GM19193 (cell line): ENCODE data around the gene CTDP1.

Experiments
- POLR2A ChIP-seq: IDR thresholded peaks from 4 replicates; pipeline ENCODE4 v1.6.1; 2011; ENCODE audit not compliant: insufficient read depth, insufficient read length; ENCODE audit errors: extremely low read depth

The CTDP1 gene

DNA sequence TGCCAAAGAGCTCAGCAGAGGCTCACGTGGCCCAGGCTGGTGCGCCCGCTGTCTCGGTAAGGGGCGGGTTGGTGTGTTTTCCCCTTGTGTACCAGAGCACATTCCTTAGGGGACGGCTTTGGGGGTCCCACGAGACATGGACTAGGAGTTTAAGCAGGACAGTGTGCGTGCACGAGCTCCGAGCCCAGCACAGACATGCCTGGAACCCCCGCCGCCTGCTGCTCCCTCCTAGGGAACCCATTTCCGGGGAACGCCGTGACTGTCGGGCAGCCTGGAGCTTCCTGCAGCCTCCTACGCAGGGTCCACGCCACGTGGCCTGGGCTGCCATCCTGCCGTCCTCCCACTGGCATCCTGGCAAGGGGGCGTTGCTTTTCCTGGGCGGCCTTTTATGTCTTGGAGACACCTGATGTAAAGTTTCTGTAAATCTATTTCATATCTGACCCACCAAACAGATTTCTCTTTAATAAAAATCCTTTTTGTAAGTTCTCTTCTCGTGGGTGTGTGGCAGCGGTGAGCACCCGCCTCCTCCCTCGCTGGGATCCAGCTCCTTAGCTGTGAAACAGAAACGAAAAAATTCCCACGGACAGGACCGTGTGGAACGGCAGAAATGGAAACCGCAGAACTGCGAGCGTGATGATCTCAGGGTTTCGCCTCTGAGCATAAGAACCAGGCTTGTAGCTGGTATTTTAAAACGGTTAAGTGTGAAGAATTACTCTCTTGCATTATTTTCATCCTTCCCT is 74.6 kb downstream of the CTDP1 start:
- no peak for TF ChIP-seq POLR2A

DNA sequence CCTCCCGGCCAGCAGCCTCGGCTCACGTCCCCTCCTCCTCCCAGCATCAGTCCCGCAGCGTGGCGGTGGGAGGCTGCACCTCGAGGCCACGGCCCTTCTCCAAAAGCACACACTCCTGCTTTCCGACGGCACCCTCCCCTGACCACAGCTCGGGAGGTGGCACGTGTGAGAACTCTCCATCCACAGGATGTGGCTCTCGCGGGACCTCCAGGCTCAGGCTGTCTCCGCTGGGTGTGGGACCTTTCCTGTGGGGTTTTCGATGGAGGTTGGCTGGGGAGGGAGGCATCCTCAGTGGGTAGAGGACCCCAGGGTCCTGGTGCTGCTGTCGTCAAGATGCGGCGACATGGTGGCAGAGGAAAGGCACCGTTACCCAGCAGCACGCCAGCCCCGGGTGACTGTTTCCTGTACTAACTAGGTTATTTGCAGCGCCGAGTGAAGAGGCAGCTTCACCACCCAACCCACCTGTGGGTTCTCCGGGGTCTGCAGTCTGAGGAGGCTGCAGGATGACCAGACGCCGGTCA is 75.3 kb downstream of the CTDP1 start:
- no peak for TF ChIP-seq POLR2A

DNA sequence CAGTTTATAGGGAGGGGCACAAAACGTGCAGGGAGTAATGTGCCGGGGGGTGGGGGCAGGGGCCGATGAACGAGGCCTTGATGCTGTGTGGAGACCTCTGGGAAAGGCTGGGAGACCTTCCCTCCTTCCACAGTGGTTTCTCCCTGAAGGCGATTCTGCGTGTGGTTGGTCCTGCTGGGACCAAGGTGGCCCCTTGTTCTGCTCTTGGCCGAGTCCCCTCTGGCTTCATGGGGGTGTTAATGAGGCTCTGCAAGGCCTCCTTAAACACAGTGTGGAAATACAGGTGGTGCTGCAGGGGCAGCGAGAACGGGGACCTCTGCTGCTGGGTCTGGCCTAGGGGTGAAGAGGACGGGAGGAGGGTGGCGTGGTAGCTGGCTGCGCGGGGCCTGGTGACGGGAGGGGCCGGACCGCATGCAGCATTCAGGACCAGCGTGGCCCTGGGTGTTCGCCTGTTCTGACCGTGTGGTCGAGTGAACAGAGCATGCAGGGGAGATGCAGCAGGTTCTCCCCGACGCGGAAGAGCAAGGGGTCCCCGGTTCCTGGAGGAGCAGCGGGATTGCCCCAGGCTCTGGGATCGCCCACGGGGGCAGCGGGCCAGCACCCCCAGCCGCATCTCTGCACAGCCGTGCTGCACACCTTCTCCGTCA is 76.0 kb downstream of the CTDP1 start:
- TF ChIP-seq POLR2A: no peak

DNA sequence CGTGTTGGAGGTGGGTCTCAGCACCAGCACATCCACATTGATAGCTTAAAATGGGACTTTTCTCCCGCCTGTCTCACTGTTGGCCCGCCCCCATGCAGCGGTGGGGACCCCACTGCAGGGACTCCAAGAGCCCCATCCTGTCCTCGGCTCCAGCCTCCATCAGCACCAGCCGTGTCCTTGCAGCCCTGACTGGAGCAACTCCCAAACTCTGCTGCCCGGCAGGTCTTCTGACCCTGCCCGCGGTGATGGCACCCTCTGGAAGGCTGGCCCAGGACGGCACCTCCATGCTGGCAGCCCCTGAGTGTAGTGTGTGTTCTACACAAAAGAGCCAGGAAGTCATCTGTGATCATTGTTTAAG is 76.5 kb downstream of the CTDP1 start:
- no peak for TF ChIP-seq POLR2A

DNA sequence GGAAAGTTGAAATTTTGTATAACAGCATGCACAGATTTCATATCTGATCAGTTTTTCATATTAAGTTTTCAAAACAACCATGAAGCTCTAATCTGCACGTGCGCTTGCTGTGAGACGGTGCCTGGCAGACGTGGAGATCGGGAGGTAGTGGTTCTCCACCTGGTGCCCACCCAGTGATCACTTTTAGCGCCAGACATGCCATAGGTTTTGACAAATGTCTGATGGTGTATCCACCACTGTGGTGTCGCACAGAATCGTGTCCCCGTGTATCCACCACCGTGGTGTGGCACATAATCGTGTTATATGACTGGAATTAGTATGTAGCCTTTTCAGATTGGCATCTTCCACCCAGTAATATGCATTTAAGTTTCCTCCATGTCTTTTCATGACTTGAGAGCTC is 77.2 kb downstream of the CTDP1 start:
- no peak for TF ChIP-seq POLR2A

DNA sequence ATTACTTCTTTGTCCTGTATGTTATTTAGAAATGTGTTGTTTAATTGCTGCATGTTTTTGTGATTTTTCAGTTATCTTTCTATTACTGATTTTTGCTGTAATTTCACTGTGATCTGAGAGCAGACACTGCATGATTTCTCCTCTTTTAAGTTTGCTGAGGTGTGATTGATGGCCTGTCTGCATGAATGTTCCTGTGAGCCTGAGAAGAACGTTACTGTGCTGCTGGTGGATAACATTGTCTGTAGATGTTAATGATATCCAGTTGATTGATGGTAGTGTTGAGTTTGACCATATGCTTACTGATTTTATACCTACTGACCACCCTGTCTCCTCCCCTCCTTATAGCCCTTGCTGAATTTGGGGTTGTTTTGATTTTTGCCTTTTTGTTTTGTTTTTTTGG is 80.7 kb downstream of the CTDP1 start:
- TF ChIP-seq POLR2A: no peak

DNA sequence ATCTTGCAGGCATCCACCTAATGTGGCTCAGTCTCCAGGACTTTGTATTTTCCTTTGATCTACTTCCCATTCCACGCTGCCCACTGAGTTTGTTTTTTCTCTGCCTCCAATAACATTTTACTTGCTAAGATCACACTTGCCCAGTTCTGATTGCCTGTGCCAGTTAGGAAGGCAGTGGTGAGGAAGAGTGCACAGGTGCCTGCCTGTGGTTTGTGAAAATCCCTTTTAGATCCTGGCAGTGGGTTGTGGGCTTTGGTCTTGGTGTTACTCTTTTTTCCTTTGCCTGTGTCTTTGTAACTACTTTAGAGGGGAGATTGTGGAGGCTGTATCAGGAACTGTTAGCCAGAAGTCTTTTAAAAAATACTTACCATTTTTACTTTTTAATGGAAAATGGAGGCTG is 81.3 kb downstream of the CTDP1 start:
- TF ChIP-seq POLR2A: no peak

DNA sequence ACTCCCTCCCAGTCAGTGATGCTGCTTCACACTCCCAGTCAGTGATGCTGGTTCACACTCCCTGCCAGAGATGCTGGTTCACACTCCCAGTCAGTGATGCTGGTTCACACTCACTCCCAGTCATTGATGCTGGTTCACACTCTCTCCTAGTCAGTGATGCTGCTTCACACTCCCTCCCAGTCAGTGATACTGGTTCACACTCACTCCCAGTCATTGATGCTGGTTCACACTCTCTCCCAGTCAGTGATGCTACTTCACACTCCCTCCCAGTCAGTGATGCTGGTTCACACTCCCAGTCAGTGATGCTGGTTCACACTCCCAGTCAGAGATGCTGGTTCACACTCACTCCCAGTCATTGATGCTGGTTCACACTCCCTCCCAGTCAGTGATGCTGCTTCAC is 83.8 kb downstream of the CTDP1 start:
- TF ChIP-seq POLR2A: no peak

DNA sequence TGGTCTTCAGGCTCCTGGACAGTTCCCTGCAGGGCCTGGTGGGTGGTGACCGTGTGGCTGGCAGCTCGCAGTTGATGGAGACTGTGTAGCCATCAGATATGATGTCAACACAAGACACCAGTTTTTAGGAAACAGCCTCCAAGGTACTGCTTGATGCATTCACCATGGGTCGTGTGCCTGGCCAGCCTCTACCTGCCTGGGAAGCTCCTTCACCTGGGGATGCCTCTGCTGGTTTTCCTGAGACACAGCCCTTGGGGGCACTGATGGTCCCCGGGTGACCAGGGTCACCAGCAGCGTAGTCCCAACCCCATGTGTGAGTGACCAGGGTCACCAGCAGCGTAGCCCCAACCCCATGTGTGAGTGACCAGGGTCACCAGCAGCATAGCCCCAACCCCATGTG is 84.5 kb downstream of the CTDP1 start:
- TF ChIP-seq POLR2A: no peak

DNA sequence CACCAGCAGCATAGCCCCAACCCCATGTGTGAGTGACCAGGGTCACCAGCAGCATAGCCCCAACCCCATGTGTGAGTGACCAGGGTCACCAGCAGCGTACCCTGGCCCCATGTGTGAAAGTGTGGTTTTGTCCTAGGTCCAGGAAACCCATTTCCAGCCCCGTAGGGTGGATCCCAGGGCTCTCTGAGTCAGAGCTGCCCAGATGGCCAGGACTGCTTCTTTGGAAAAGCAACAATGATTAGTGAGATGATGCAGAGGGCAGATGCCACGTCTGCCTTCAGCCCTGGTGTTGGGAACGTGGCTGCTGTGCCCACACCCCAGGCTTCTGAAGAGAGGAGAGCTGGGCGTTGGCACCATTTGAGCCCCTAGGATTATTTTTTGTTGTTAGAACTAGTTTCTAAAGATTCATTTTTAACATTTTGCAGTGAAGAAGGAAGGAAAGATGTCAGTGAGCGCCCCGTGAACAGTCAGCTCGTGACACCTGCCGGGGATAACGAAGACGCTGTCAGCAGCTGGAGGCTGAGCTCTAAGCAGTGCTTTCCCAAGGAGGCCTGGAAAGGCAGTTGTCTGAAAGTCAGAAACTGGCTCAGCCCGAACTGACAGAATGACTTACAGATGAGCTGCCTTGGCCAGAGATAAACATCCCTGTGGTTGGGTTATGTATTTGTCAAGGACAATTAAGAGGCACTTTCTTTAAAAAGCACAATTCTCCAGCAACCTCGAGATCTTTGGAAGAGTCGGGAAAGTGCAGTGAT is 86.1 kb downstream of the CTDP1 start:
- TF ChIP-seq POLR2A: no peak

DNA sequence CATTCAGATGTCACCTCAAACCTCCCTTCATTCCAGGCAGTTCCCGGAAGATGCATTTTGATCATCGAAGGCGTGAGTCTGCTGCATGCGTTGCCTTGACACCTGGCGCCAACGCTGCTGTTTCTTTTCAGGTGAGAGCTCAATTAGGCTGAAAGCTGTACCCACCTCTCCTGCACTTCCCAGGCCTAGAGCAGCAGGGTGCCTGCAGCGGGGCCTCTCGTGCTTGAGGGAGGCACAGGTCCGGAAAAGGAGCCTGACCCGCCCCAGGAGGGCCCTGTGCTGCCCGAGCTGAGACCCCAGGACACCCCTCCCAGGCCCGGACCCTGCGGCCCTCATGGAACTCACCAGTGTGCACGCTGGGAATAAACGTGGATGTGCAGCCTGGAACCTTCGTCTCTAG is 86.7 kb downstream of the CTDP1 start:
- TF ChIP-seq POLR2A: no peak

DNA sequence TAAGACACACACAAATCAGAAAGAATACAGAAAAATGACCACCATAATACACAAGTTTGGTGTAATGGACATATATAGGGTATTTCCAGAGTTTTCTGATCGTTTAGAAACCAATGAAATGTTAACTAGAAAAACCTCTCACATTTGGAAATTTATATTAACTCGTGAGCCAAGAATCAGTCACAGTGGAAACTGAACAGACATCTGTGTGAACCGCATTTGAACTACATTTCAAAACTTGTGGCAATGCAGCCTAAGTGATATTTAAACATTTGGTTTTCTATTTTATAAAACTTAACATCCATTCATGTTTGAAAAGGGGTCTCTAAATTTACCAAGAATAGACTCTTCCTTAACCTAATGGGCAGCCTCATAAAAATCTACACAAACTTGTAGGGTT is 89.1 kb downstream of the CTDP1 start:
- TF ChIP-seq POLR2A: no peak

DNA sequence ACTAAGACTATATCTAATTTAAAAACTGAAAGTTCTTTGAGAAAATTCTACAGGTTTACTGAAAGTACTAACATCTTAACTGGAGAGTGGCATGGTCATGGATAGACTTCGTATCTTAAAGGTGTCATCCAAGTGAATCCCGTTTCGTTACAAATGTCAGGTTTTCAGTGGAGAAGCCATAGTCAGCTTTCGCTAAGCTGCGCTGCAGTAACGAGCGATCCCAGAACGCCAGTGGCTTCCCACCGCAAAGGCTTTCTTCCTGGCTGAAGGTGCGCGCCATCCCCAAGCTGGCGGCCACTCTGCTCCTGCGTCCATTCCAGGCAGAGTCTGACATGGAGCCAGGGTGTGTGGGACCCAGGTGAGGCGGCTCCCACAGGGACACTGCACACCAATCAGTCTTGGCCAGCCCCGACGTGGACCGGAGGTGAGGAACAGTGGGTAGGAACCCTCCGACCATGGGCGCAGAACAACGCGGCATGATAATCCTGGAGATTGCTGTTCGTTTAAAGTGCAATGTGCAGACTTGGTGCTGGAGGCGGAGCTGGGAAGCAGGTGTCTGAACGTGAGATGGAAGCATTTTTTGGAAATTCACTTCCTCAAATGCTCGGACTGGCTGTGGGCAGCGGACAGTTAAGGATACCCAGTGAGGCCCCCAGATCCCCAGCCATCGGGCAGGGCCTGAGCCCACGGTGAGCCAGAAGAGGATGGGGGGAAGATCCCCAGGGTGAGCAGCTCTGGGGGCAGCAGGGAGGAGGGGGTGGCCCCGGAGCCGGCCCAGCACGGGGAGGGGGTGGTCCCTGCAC is 90.3 kb downstream of the CTDP1 start:
- no peak for TF ChIP-seq POLR2A

DNA sequence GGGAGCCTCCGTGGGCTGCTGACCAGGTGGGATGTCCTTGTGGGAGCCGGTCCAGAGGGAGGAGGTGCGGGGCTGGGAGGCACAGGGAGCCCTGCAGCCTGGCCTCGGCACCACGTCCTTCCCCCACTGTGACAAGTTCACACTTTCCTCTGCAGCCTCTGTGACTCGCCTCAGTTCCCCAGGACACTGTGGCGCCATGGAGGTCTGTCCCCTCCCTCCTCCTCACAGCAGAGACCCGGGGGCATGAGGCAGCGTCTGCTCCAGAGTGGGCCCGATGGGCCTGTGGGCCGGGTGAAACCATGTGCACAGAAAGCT is 90.9 kb downstream of the CTDP1 start:
- no peak for TF ChIP-seq POLR2A

DNA sequence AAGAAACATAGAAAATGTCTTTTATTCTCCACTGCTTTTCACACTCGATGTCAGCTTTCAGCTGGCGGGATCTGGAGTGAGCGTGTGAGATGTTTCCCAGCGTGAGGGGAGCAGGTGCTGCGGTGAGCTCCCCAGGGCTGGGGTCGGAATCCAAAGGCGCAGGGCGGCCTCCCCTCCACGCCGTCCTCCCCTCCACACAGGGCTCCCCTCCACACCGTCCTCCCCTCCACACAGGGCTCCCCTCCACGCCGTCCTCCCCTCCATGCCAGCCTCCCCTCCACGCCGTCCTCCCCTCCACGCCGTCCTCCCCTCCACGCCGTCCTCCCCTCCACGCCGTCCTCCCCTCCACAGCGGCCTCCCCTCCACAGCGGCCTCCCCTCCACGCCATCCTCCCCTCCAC is 91.2 kb downstream of the CTDP1 start:
- TF ChIP-seq POLR2A: no peak
